ENCODE results near the gene NMNAT1.

GRCh38 chr1:10033359-10033845 lies 90.1 kb downstream of the NMNAT1 start:
- TF ChIP-seq CTCF (IDR thresholded peaks at IDR 0.05; ENCODE audit: low read depth, low read length, poor library complexity, severe bottlenecking) = peak; percentile 20
- TF ChIP-seq EZH2phosphoT487 (IDR thresholded peaks at IDR 0.05; ENCODE audit: borderline replicate concordance, low read length) = no peak
